K562 (cell line): ENCODE data around the gene H3-3A. TPM values are rescaled to one million over a fixed set of nuclear protein-coding genes. Genes with fewer than 3 reads are reported as not detected.

ENCODE experiments used
- ARID3B ChIP-seq: fragments of 250-450 bp; sonication (Bioruptor Pico); IDR thresholded peaks from 2 replicates; pipeline ENCODE4 v1.4.0; 2020; ENCODE audit warnings: borderline replicate concordance
- EP400 ChIP-seq: fragments of 450-650 bp; IDR thresholded peaks from 2 replicates; pipeline ENCODE4 v1.6.1; 2017; ENCODE audit warnings: antibody characterized with exemption, mild to moderate bottlenecking, moderate library complexity
- FOXK2 ChIP-seq, 2 experiments: fragments of 450-650 bp; IDR thresholded peaks in 1 of 2; conservative IDR thresholded peaks in 1 of 2; 2 replicates each; pipeline ENCODE4 v1.6.1; 2016; ENCODE audit warnings: low read depth in 2 of 2, mild to moderate bottlenecking in 1 of 2
- HNRNPL ChIP-seq: fragments of 200-400 bp; formaldehyde crosslinking; IDR thresholded peaks from 2 replicates; pipeline ENCODE4 v1.6.1; 2017; ENCODE audit warnings: low read depth, mild to moderate bottlenecking, low read length
- HOMEZ ChIP-seq: fragments of 250-450 bp; sonication (Bioruptor Pico); IDR thresholded peaks from 2 replicates; pipeline ENCODE4 v1.4.0; 2020; ENCODE audit warnings: mild to moderate bottlenecking, moderate library complexity
- LCOR ChIP-seq: sonication (generic); formaldehyde crosslinking; IDR thresholded peaks from 2 replicates; pipeline ENCODE4 v1.8.0; 2022; ENCODE audit warnings: mild to moderate bottlenecking, missing genetic modification reagents
- LEF1 ChIP-seq: fragments of 450-650 bp; IDR thresholded peaks from 2 replicates; pipeline ENCODE4 v1.6.1; 2016; ENCODE audit warnings: mild to moderate bottlenecking
- MNT ChIP-seq, 2 experiments: fragments of 450-650 bp; conservative IDR thresholded peaks; 2 replicates each; pipeline ENCODE4 v1.6.1; 2017; ENCODE audit warnings: mild to moderate bottlenecking in 2 of 2, moderate library complexity in 2 of 2
- POLR2AphosphoS5 ChIP-seq: IDR thresholded peaks from 2 replicates; pipeline ENCODE4 v1.6.1; 2011; ENCODE audit warnings: mild to moderate bottlenecking, low read depth, low read length, moderate library complexity; ENCODE audit not compliant: control insufficient read depth, insufficient read depth
- SMAD3 ChIP-seq: fragments of 450-650 bp; formaldehyde crosslinking; conservative IDR thresholded peaks from 2 replicates; pipeline ENCODE4 v1.4.0; 2020; ENCODE audit warnings: mild to moderate bottlenecking
- TBL1XR1 ChIP-seq, 2 experiments: IDR thresholded peaks; 2 replicates each; pipeline ENCODE4 v1.6.1; 2012; ENCODE audit warnings: improper control_type of control experiment in 2 of 2, low read length in 2 of 2, mild to moderate bottlenecking in 1 of 2
- ZNF507 ChIP-seq: conservative IDR thresholded peaks from 2 replicates; pipeline ENCODE4 v1.6.1; 2017; ENCODE audit warnings: missing genetic modification characterization, missing compliant biosample characterization
- ZNF655 ChIP-seq: fragments of 250-450 bp; sonication (Bioruptor Pico); IDR thresholded peaks from 2 replicates; pipeline ENCODE4 v1.5.0; 2021
- ZNF740 ChIP-seq, 3 experiments: fragments of 200-800 bp in 1 of 3; sonication (Bioruptor generic) in 1 of 3; sonication (generic) in 1 of 3; formaldehyde crosslinking in 1 of 3; IDR thresholded peaks; 2 replicates each; pipeline versions ENCODE4 v1.6.1 to v1.8.0; 2016 to 2022; ENCODE audit warnings: mild to moderate bottlenecking in 2 of 3, missing compliant biosample characterization in 2 of 3, missing genetic modification characterization in 2 of 3, missing genetic modification reagents in 1 of 3
- ZNF830 ChIP-seq: fragments of 250-450 bp; sonication (Bioruptor Pico); IDR thresholded peaks from 2 replicates; pipeline ENCODE4 v1.5.0; 2021; ENCODE audit warnings: mild to moderate bottlenecking
- polyA plus RNA-seq, 8 experiments: library from polyadenylated mRNA; depleted of rRNA in 4 of 8; stranded (reverse) in 5 of 8; unstranded in 3 of 8; fragments of >200 nt; fragmentation: Nextera tagmentation in 2 of 8; fragmentation: Illumina TruSeq in 1 of 8; extraction: Ambion mirVana in 2 of 8; extraction: Trizol in 1 of 8; gene quantifications; 2 replicates each; pipeline versions ENCODE4 v1.2.1 to v1.2.3, GENCODE V29; 2011 to 2014; ENCODE audit warnings: inconsistent platforms in 1 of 8, missing spikeins in 1 of 8
- total RNA-seq, 7 experiments: library from RNA; depleted of rRNA in 6 of 7; stranded (reverse); fragments of >200 nt in 6 of 7; fragmentation: Illumina TruSeq in 2 of 7; extraction: Trizol in 2 of 7; gene quantifications; 2 replicates each; pipeline versions ENCODE4 v1.2.1 to v1.2.3, GENCODE V29; 2011 to 2021; ENCODE audit warnings: low replicate concordance in 1 of 7
- TF ChIP-seq, protein P1 (sequence below): sonication (generic); formaldehyde crosslinking; IDR thresholded peaks from 2 replicates; pipeline ENCODE4 v1.8.1; 2023; ENCODE audit warnings: mild to moderate bottlenecking, missing genetic modification reagents

The H3-3A gene
- total and polyA plus RNA-seq, 9 of the 15 experiments (the other 6 are each of a cell fraction or from before 2014, with no cell fraction given), result 426 to 1,083 (median 591) TPM

GRCh38 chr1:226064816-226065248, 2.3 kb downstream of the H3-3A start (continued):
- TF ChIP-seq ZNF655 (CRISPR knock-in tag) (no peak), POLR2AphosphoS5 (no peak), ZNF830 (CRISPR knock-in tag) (no peak), LCOR (CRISPR knock-in tag) (peak; percentile 68; the same call in 1 of the 2 replicates), MNT (conservative IDR thresholded peaks at IDR 0.05) (peak in 1 of 2 experiments; percentile 18; a peak in 1 of 4 replicates), ARID3B (CRISPR knock-in tag) (no peak), EP400 (no peak; the same call in 1 of the 2 replicates), SMAD3 (CRISPR knock-in tag) (0 out of 2 replicates have a peak, but pooled peaks have one; percentile 8), ZNF507 (tag) (no peak), FOXK2 (conservative IDR thresholded peaks at IDR 0.05 in 1 of 2, IDR thresholded peaks at IDR 0.05 in 1 of 2; ENCODE audit: low read depth in 2 of 2) (peak in 1 of 2 experiments; percentile 7; a peak in 1 of 4 replicates), ZNF740 (CRISPR knock-in tag; IDR thresholded peaks at IDR 0.05) (no peak), ZNF740 (tag; IDR thresholded peaks at IDR 0.05) (no peak), HNRNPL (0 out of 2 replicates have a peak, but pooled peaks have one; percentile 3), TBL1XR1 (IDR thresholded peaks at IDR 0.05; ENCODE audit: low read length in 2 of 2) (0 out of 4 replicates have a peak, but pooled peaks of 1 of the 2 experiments have one; percentile 23), LEF1 (peak; percentile 14; the same call in 1 of the 2 replicates), HOMEZ (no peak)
- TF ChIP-seq, protein P1, sequence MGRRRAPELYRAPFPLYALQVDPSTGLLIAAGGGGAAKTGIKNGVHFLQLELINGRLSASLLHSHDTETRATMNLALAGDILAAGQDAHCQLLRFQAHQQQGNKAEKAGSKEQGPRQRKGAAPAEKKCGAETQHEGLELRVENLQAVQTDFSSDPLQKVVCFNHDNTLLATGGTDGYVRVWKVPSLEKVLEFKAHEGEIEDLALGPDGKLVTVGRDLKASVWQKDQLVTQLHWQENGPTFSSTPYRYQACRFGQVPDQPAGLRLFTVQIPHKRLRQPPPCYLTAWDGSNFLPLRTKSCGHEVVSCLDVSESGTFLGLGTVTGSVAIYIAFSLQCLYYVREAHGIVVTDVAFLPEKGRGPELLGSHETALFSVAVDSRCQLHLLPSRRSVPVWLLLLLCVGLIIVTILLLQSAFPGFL (CRISPR knock-in tag), result no peak; the same call in 1 of the 2 replicates
